Neural cell (in vitro differentiated cells): ENCODE results near the gene CACNA1E. TPM values are rescaled to one million over a fixed set of nuclear protein-coding genes. Genes with fewer than 3 reads are reported as not detected.

Source experiments
- H2AFZ ChIP-seq: fragments of 200-600, 300-800 bp; sonication (generic), shearing (Covaris generic); 2 replicates; pipeline ENCODE4 v1.6.0; 2014; ENCODE audit warnings: low read depth, mild to moderate bottlenecking, antibody characterized with exemption, low read length, moderate library complexity
- H3F3A ChIP-seq: fragments of 200-600 bp; shearing (Covaris generic); 2 replicates; pipeline ENCODE4 v1.6.1; 2016; ENCODE audit warnings: mild to moderate bottlenecking, moderate library complexity, mixed read lengths, antibody characterized with exemption, low read length; ENCODE audit not compliant: insufficient read depth, poor library complexity, severe bottlenecking
- H3K27ac ChIP-seq: fragments of 200-600, 300-800 bp; sonication (generic), shearing (Covaris generic); 2 replicates; pipeline ENCODE4 v1.5.1; 2014; ENCODE audit warnings: mild to moderate bottlenecking, low read length, moderate library complexity
- H3K27me3 ChIP-seq: fragments of 300-800, 200-600 bp; sonication (generic), shearing (Covaris generic); 2 replicates; pipeline ENCODE4 v1.6.0; 2014; ENCODE audit warnings: mild to moderate bottlenecking, low read depth, low read length, moderate library complexity; ENCODE audit not compliant: insufficient read depth
- H3K36me3 ChIP-seq: fragments of 300-800, 200-600 bp; sonication (generic), shearing (Covaris generic); 2 replicates; pipeline ENCODE4 v1.5.1; 2014; ENCODE audit warnings: mild to moderate bottlenecking, antibody characterized with exemption, low read length, moderate library complexity; ENCODE audit not compliant: insufficient read depth
- H3K4me2 ChIP-seq: fragments of 300-800, 200-600 bp; sonication (generic), shearing (Covaris generic); 2 replicates; pipeline ENCODE4 v1.6.0; 2014; ENCODE audit warnings: mild to moderate bottlenecking, low read length
- H3K4me3 ChIP-seq: fragments of 300-800, 200-600 bp; sonication (generic), shearing (Covaris generic); 2 replicates; pipeline ENCODE4 v1.5.1; 2014; ENCODE audit warnings: mild to moderate bottlenecking, low read length, moderate library complexity
- H3K79me2 ChIP-seq: fragments of 200-600 bp; shearing (Covaris generic); replicated peaks from 2 replicates; pipeline ENCODE4 v1.6.0; 2014; ENCODE audit warnings: mild to moderate bottlenecking, low read length, moderate library complexity; ENCODE audit not compliant: insufficient read depth
- H3K9ac ChIP-seq: fragments of 300-800, 200-600 bp; sonication (generic), shearing (Covaris generic); 2 replicates; pipeline ENCODE4 v1.6.1; 2016; ENCODE audit warnings: mild to moderate bottlenecking, low read length, mixed read lengths
- H3K9me2 ChIP-seq: fragments of 200-600 bp; shearing (Covaris generic); 2 replicates; pipeline ENCODE4 v1.6.1; 2016; ENCODE audit warnings: mild to moderate bottlenecking, low read length, mixed read lengths; ENCODE audit not compliant: insufficient read depth
- H3K9me3 ChIP-seq: fragments of 200-600, 300-800 bp; sonication (generic), shearing (Covaris generic); 2 replicates; pipeline ENCODE4 v1.6.1; 2016; ENCODE audit warnings: mild to moderate bottlenecking, mixed run types, low read length, moderate library complexity, mixed read lengths
- H4K20me1 ChIP-seq: fragments of 200-600 bp; shearing (Covaris generic); 2 replicates; pipeline ENCODE4 v1.6.1; 2016; ENCODE audit warnings: mild to moderate bottlenecking, mixed run types; ENCODE audit not compliant: insufficient read depth
- EP300 ChIP-seq: fragments of 450-650 bp; conservative IDR thresholded peaks from 2 replicates; pipeline ENCODE4 v1.6.1; 2014; ENCODE audit warnings: antibody characterized with exemption, mild to moderate bottlenecking, moderate library complexity; ENCODE audit not compliant: poor library complexity, severe bottlenecking
- EZH2 ChIP-seq: fragments of 200-600, 300-800 bp; shearing (Covaris generic), sonication (generic); IDR thresholded peaks from 2 replicates; pipeline ENCODE4 v1.6.1; 2014; ENCODE audit warnings: antibody characterized with exemption, low read length, borderline replicate concordance, mild to moderate bottlenecking; ENCODE audit not compliant: insufficient read depth, poor library complexity, severe bottlenecking
- MXI1 ChIP-seq: fragments of 450-650 bp; conservative IDR thresholded peaks from 2 replicates; pipeline ENCODE4 v1.6.1; 2014; ENCODE audit warnings: antibody characterized with exemption, mild to moderate bottlenecking; ENCODE audit not compliant: poor library complexity, severe bottlenecking
- POLR2AphosphoS5 ChIP-seq: IDR thresholded peaks from 2 replicates; pipeline ENCODE4 v1.6.1; 2012
- RAD21 ChIP-seq: fragments of 450-650 bp; conservative IDR thresholded peaks from 2 replicates; pipeline ENCODE4 v1.6.1; 2014; ENCODE audit warnings: antibody characterized with exemption, mild to moderate bottlenecking, moderate library complexity
- SMC3 ChIP-seq: fragments of 450-650 bp; conservative IDR thresholded peaks from 2 replicates; pipeline ENCODE4 v1.6.1; 2014; ENCODE audit warnings: antibody characterized with exemption, mild to moderate bottlenecking, moderate library complexity; ENCODE audit not compliant: poor library complexity
- TAF1 ChIP-seq: IDR thresholded peaks from 2 replicates; pipeline ENCODE4 v1.6.1; 2012; ENCODE audit warnings: low read depth
- polyA plus RNA-seq: library from polyadenylated mRNA; depleted of rRNA; stranded (reverse); fragments of >200 nt; gene quantifications from 2 replicates; pipeline ENCODE4 v1.2.3, GENCODE V29; 2014
- TF ChIP-seq, protein P1 (sequence below): IDR thresholded peaks from 2 replicates; pipeline ENCODE4 v1.6.1; 2012; ENCODE audit warnings: borderline replicate concordance
- TF ChIP-seq, protein P2 (sequence below): fragments of 450-650 bp; IDR thresholded peaks from 2 replicates; pipeline ENCODE4 v1.5.1; 2014; ENCODE audit warnings: antibody characterized with exemption, mild to moderate bottlenecking, moderate library complexity; ENCODE audit not compliant: poor library complexity, severe bottlenecking

Gene CACNA1E
- polyA plus RNA-seq, 1 donor from 2014 or later: 29.5 TPM

GRCh38 chr1:181557313-181557712, 74.0 kb downstream of the CACNA1E start:
- no peaks in the 10 kb centered on the region for H3F3A ChIP-seq
- no peaks in the 10 kb centered on the region for H3K9me2 ChIP-seq
- no peaks in the 10 kb centered on the region for H3K36me3 ChIP-seq
- no peak for TF ChIP-seq SMC3
- no peak for TF ChIP-seq EZH2
- TF ChIP-seq, protein P1, sequence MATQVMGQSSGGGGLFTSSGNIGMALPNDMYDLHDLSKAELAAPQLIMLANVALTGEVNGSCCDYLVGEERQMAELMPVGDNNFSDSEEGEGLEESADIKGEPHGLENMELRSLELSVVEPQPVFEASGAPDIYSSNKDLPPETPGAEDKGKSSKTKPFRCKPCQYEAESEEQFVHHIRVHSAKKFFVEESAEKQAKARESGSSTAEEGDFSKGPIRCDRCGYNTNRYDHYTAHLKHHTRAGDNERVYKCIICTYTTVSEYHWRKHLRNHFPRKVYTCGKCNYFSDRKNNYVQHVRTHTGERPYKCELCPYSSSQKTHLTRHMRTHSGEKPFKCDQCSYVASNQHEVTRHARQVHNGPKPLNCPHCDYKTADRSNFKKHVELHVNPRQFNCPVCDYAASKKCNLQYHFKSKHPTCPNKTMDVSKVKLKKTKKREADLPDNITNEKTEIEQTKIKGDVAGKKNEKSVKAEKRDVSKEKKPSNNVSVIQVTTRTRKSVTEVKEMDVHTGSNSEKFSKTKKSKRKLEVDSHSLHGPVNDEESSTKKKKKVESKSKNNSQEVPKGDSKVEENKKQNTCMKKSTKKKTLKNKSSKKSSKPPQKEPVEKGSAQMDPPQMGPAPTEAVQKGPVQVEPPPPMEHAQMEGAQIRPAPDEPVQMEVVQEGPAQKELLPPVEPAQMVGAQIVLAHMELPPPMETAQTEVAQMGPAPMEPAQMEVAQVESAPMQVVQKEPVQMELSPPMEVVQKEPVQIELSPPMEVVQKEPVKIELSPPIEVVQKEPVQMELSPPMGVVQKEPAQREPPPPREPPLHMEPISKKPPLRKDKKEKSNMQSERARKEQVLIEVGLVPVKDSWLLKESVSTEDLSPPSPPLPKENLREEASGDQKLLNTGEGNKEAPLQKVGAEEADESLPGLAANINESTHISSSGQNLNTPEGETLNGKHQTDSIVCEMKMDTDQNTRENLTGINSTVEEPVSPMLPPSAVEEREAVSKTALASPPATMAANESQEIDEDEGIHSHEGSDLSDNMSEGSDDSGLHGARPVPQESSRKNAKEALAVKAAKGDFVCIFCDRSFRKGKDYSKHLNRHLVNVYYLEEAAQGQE: no peak
- no peak for TF ChIP-seq MXI1
- TF ChIP-seq, protein P2, sequence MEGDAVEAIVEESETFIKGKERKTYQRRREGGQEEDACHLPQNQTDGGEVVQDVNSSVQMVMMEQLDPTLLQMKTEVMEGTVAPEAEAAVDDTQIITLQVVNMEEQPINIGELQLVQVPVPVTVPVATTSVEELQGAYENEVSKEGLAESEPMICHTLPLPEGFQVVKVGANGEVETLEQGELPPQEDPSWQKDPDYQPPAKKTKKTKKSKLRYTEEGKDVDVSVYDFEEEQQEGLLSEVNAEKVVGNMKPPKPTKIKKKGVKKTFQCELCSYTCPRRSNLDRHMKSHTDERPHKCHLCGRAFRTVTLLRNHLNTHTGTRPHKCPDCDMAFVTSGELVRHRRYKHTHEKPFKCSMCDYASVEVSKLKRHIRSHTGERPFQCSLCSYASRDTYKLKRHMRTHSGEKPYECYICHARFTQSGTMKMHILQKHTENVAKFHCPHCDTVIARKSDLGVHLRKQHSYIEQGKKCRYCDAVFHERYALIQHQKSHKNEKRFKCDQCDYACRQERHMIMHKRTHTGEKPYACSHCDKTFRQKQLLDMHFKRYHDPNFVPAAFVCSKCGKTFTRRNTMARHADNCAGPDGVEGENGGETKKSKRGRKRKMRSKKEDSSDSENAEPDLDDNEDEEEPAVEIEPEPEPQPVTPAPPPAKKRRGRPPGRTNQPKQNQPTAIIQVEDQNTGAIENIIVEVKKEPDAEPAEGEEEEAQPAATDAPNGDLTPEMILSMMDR: no peak
- no peak for TF ChIP-seq EP300
- no peak for TF ChIP-seq TAF1
- TF ChIP-seq POLR2AphosphoS5: no peak
- no peak for TF ChIP-seq RAD21
- no peaks in the 10 kb centered on the region for H3K79me2 ChIP-seq
- no peak overlapping the region for H3K4me3 ChIP-seq
- no peaks in the 10 kb centered on the region for H3K9me3 ChIP-seq
- no peaks in the 10 kb centered on the region for H3K27me3 ChIP-seq
- no peak overlapping the region for H2AFZ ChIP-seq
- H3K9ac ChIP-seq: no peak overlapping the region
- H3K27ac ChIP-seq: no peak overlapping the region
- H4K20me1 ChIP-seq: no peaks in the 10 kb centered on the region
- no peak overlapping the region for H3K4me2 ChIP-seq

DNA sequence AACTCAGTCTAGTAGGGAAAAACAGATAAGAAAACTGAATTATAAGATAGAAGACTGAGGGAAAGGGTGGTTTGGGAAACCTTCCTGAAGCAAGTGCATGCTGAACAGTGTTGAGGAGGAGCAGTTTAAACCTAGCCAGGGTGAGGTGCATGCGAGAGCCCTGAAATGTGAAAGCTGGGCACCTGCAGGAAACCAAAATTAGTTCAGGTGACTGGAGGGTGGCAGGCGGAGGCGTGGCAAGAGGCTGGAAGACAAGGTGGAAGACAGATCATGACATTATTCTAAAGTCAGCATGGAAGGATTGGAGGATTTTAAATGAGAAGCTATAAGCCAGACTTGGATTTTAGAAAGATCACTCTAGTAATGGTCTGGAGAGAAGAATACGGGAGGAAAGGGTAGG, 75.1 kb downstream of the CACNA1E start:
- no peaks in the 10 kb centered on the region for H3K27me3 ChIP-seq
- H3K4me2 ChIP-seq: no peak overlapping the region
- no peak overlapping the region for H3K4me3 ChIP-seq
- H3K79me2 ChIP-seq: no peaks in the 10 kb centered on the region
- no peak overlapping the region for H2AFZ ChIP-seq
- no peak overlapping the region for H3K9ac ChIP-seq
- H4K20me1 ChIP-seq: no peaks in the 10 kb centered on the region
- H3K9me2 ChIP-seq: no peaks in the 10 kb centered on the region
- H3K36me3 ChIP-seq: no peaks in the 10 kb centered on the region
- TF ChIP-seq EZH2: no peak
- TF ChIP-seq TAF1: no peak
- no peak for TF ChIP-seq MXI1
- TF ChIP-seq, protein P2: no peak
- no peak for TF ChIP-seq POLR2AphosphoS5
- TF ChIP-seq, protein P1: no peak
- no peak for TF ChIP-seq RAD21
- no peak for TF ChIP-seq SMC3
- TF ChIP-seq EP300: no peak
- no peaks in the 10 kb centered on the region for H3K9me3 ChIP-seq
- no peaks in the 10 kb centered on the region for H3F3A ChIP-seq
- H3K27ac ChIP-seq: no peak overlapping the region
